Measurements from ENCODE around the gene LAT. TPM values are rescaled to one million over a fixed set of nuclear protein-coding genes. Genes with fewer than 3 reads are reported as not detected.

LAT gene
- total RNA-seq, 1 experiment from 2014 or later, result 4.3 TPM

DNA sequence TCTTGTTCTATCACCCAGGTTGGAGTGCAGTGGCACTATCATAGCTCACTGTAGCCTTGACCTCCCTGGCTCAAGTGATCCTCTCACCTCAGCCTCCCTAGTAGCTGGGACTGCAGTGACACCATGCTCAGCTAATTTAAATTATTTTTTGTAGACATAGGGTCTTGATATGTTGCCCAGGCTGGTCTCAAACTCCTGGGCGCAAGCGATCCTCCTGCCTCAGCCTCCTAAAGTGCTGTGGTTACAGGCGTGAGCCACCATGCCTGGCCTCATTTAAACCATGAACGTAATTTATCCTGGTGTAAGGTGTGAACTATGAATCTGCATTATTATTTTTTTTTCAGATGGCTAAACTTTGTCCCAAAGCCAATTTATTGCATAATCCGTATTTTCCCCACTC lies 37.3 kb downstream of the LAT start:
- no peak overlapping the region for H3K27ac Mint-ChIP-seq
- H2AFZ ChIP-seq (ENCODE audit: low read length), result no peak overlapping the region

More for the DNA sequence above, 37.3 kb downstream of the LAT start:
- Histone ChIP-seq H2BK12ac (ENCODE audit: insufficient read length, low read depth, low read length) (no peak overlapping the region), H3K18ac (ENCODE audit: insufficient read length, low read depth, low read length) (no peak overlapping the region), H3K4me2 (ENCODE audit: insufficient read depth, insufficient read length, low read length) (no peak overlapping the region), H4K20me1 (ENCODE audit: control insufficient read depth, insufficient read depth, insufficient read length) (no peaks in the 10 kb centered on the region), H3T11ph (ENCODE audit: low read length) (no peak overlapping the region), H3K79me1 (ENCODE audit: insufficient read depth, low read depth, low read length, poor library complexity, severe bottlenecking) (no peaks in the 10 kb centered on the region), H2BK120ac (ENCODE audit: low read depth, low read length, poor library complexity, severe bottlenecking) (no peak overlapping the region), H3K27ac (ENCODE audit: insufficient read length, low read depth, low read length) (no peak overlapping the region), H3K79me2 (ENCODE audit: insufficient read depth, low read length) (no peaks in the 10 kb centered on the region), H2BK5ac (ENCODE audit: insufficient read length, low read length) (no peak overlapping the region), H4K8ac (replicated peaks; ENCODE audit: insufficient read length, low read depth, low read length) (no peak overlapping the region), H3K9me3 (ENCODE audit: control insufficient read depth, low read depth, low read length) (no peaks in the 10 kb centered on the region), H3K23me2 (ENCODE audit: insufficient read length, low read depth, low read length, poor library complexity, severe bottlenecking) (no peaks in the 10 kb centered on the region), H3K4me1 (ENCODE audit: insufficient read depth, low read length) (no peaks in the 10 kb centered on the region), H4K5ac (ENCODE audit: insufficient read length, low read depth, low read length) (no peak overlapping the region), H2BK15ac (ENCODE audit: low read depth, low read length) (no peak overlapping the region), H3K14ac (ENCODE audit: insufficient read depth, low read length) (no peak overlapping the region), H2AK5ac (ENCODE audit: insufficient read length, low read length) (no peak overlapping the region), H2BK20ac (ENCODE audit: low read depth, low read length, poor library complexity, severe bottlenecking) (no peak overlapping the region), H3K27me3 (ENCODE audit: insufficient read depth, low read length) (no peaks in the 10 kb centered on the region), H3K56ac (ENCODE audit: insufficient read length, low read depth, low read length) (no peak overlapping the region), H3K9ac (ENCODE audit: extremely low read depth, insufficient read length, low read length) (no peak overlapping the region), H3K4ac (ENCODE audit: low read depth, low read length) (no peak overlapping the region), H3K23ac (ENCODE audit: insufficient read length, low read depth, low read length) (no peak overlapping the region), H4K91ac (ENCODE audit: insufficient read length, low read depth, low read length) (no peak overlapping the region)
- Mint-ChIP-seq H3K9me3 (no peaks in the 10 kb centered on the region), H3K4me3 (no peak overlapping the region), H3K36me3 (ENCODE audit: insufficient read depth in 1 of 3, low read depth in 3 of 3) (no peaks in the 10 kb centered on the region), H3K4me1 (peaks cover 0 to 5% of the 10 kb centered on the region in 2 experiments; a peak in 1 of 4 replicates), H3K27me3 (ENCODE audit: low read depth) (no peaks in the 10 kb centered on the region; the same call in 1 of the 2 replicates)
- TF ChIP-seq, protein P1, sequence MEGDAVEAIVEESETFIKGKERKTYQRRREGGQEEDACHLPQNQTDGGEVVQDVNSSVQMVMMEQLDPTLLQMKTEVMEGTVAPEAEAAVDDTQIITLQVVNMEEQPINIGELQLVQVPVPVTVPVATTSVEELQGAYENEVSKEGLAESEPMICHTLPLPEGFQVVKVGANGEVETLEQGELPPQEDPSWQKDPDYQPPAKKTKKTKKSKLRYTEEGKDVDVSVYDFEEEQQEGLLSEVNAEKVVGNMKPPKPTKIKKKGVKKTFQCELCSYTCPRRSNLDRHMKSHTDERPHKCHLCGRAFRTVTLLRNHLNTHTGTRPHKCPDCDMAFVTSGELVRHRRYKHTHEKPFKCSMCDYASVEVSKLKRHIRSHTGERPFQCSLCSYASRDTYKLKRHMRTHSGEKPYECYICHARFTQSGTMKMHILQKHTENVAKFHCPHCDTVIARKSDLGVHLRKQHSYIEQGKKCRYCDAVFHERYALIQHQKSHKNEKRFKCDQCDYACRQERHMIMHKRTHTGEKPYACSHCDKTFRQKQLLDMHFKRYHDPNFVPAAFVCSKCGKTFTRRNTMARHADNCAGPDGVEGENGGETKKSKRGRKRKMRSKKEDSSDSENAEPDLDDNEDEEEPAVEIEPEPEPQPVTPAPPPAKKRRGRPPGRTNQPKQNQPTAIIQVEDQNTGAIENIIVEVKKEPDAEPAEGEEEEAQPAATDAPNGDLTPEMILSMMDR (conservative IDR thresholded peaks at IDR 0.05), result no peak
- DNase-seq, result no peak
- WGBS (ENCODE audit: extremely low coverage, insufficient read length, low lambda C conversion rate), result no CpG with 5 or more reads among the region's 5 CpGs
